B cell (primary cell): ENCODE results near the gene CPB2. TPM values are rescaled to one million over a fixed set of nuclear protein-coding genes. Genes with fewer than 3 reads are reported as not detected.
A peak's percentile ranks its signal among the peaks of the same experiment; 100 is the strongest.

ENCODE experiments used
- ATAC-seq: fragments of 200-7000 bp; cut with Tn5 transposase; one replicate; pipeline ENCODE4 v1.10.0; 2021; ENCODE audit warnings: low read depth, mild to moderate bottlenecking, moderate number of reproducible peaks, moderate library complexity
- CTCF ChIA-PET: fragments of 350-600 bp; sonication (Branson Sonifier 250); formaldehyde crosslinking; loops from one replicate; lab custom pipeline; 2021; ENCODE audit warnings: antibody characterized with exemption, inconsistent platforms; lab: Charles Lee
- POLR2A ChIA-PET: fragments of 350-600 bp; sonication (Branson Sonifier 250); formaldehyde crosslinking; loops from one replicate; lab custom pipeline; 2021; ENCODE audit warnings: antibody characterized with exemption; lab: Charles Lee
- DNase-seq: peaks from one replicate; pipeline ENCODE4 v3.0.0; 2013
- H2AFZ ChIP-seq: 2 replicates; pipeline ENCODE4 v1.6.1; 2012; ENCODE audit warnings: mild to moderate bottlenecking, low read depth, low read length; ENCODE audit not compliant: insufficient read depth, poor library complexity, severe bottlenecking
- H3K27ac ChIP-seq, 2 donors: 1 replicate in 1 of 2; 2 replicates in 1 of 2; pipeline ENCODE4 v1.5.1; 2012 to 2013; ENCODE audit warnings: low read length in 2 of 2, mild to moderate bottlenecking in 2 of 2, moderate library complexity in 1 of 2
- H3K27me3 ChIP-seq, 4 experiments: fragments of 200-600 bp in 1 of 4; sonication (generic) in 1 of 4; replicated peaks in 1 of 4; 1 replicate in 2 of 4; 2 replicates in 2 of 4; pipeline versions ENCODE4 v1.6.1 to v1.7.0; 2013 to 2016; ENCODE audit warnings: low read length in 3 of 4, mild to moderate bottlenecking in 2 of 4, mixed read lengths in 1 of 4, moderate library complexity in 1 of 4; ENCODE audit not compliant: insufficient read depth in 4 of 4, control insufficient read depth in 3 of 4; ENCODE audit errors: control extremely low read depth in 1 of 4
- H3K36me3 ChIP-seq, 2 experiments: replicated peaks in 1 of 2; 1 replicate in 1 of 2; 2 replicates in 1 of 2; pipeline versions ENCODE4 v1.6.1 to v1.7.1; 2013; ENCODE audit warnings: low read length in 1 of 2; ENCODE audit not compliant: insufficient read depth in 2 of 2, control insufficient read depth in 1 of 2; ENCODE audit errors: control extremely low read depth in 1 of 2, extremely low read depth in 1 of 2
- H3K4me1 ChIP-seq, 2 donors: fragments of 200-600 bp in 1 of 2; sonication (generic) in 1 of 2; 1 replicate in 1 of 2; 2 replicates in 1 of 2; pipeline versions ENCODE4 v1.5.1 to v1.6.1; 2013 to 2017; ENCODE audit warnings: low read length in 2 of 2; ENCODE audit not compliant: control insufficient read depth in 2 of 2, insufficient read depth in 2 of 2
- H3K4me2 ChIP-seq: replicated peaks from 2 replicates; pipeline ENCODE3; 2012; ENCODE audit warnings: mild to moderate bottlenecking, low read depth, low read length; ENCODE audit not compliant: poor library complexity, severe bottlenecking
- H3K4me3 ChIP-seq, 5 experiments: fragments of 200-600 bp in 1 of 5; sonication (generic) in 1 of 5; 1 replicate in 3 of 5; 2 replicates in 2 of 5; pipeline versions ENCODE4 v1.5.1 to v1.7.0; 2011 to 2016; ENCODE audit warnings: low read length in 4 of 5, mild to moderate bottlenecking in 4 of 5, low read depth in 2 of 5, control low read depth in 1 of 5, moderate library complexity in 1 of 5; ENCODE audit not compliant: insufficient read depth in 1 of 5; ENCODE audit errors: control extremely low read depth in 1 of 5, extremely low read depth in 1 of 5
- H3K79me2 ChIP-seq: fragments of 200-600 bp; sonication (generic); one replicate; pipeline ENCODE4 v1.6.0; 2016; ENCODE audit warnings: low read length; ENCODE audit not compliant: control insufficient read depth, insufficient read depth
- H3K9ac ChIP-seq: fragments of 200-600 bp; sonication (generic); 2 replicates; pipeline ENCODE4 v1.6.1; 2017; ENCODE audit warnings: mild to moderate bottlenecking, low read length, moderate library complexity
- H3K9me3 ChIP-seq, 3 donors: one replicate each; pipeline versions ENCODE4 v1.6.1 to v1.7.1; 2013; ENCODE audit warnings: low read length in 2 of 3; ENCODE audit not compliant: control insufficient read depth in 2 of 3, insufficient read depth in 1 of 3; ENCODE audit errors: control extremely low read depth in 1 of 3
- H4K20me1 ChIP-seq: 2 replicates; pipeline ENCODE4 v1.6.0; 2012; ENCODE audit warnings: mild to moderate bottlenecking, low read length; ENCODE audit not compliant: insufficient read depth, control insufficient read depth, poor library complexity, severe bottlenecking
- H3K27ac Mint-ChIP-seq: one replicate; pipeline ENCODE4 v1.8.0; 2021; ENCODE audit warnings: mixed read lengths
- H3K27me3 Mint-ChIP-seq: one replicate; pipeline ENCODE4 v1.8.0; 2021; ENCODE audit warnings: mixed read lengths
- H3K4me1 Mint-ChIP-seq: one replicate; pipeline ENCODE4 v1.8.0; 2021; ENCODE audit warnings: mixed read lengths
- H3K4me3 Mint-ChIP-seq: one replicate; pipeline ENCODE4 v1.8.0; 2021; ENCODE audit warnings: mixed read lengths
- H3K9me3 Mint-ChIP-seq: one replicate; pipeline ENCODE4 v1.8.0; 2022; ENCODE audit warnings: mixed read lengths; ENCODE audit not compliant: insufficient read depth
- CTCF ChIP-seq: fragments of 200-600 bp; IDR thresholded peaks from one replicate; pipeline ENCODE4 v1.8.0; 2022; ENCODE audit warnings: antibody characterized with exemption, mild to moderate bottlenecking
- EZH2 ChIP-seq: IDR thresholded peaks from 2 replicates; pipeline ENCODE4 v1.6.1; 2012; ENCODE audit warnings: borderline replicate concordance, low read depth, mild to moderate bottlenecking, moderate library complexity, low read length; ENCODE audit not compliant: insufficient read depth, poor library complexity, severe bottlenecking
- WGBS: methylation state at CpG from one replicate; pipeline ENCODE4 v1.1.5; 2013; ENCODE audit warnings: missing lambda C conversion rate; ENCODE audit not compliant: insufficient coverage; 5-methylcytosine and 5-hydroxymethylcytosine counted together
- intact Hi-C: fragments of 100-400 bp; cut with micrococcal nuclease; formaldehyde crosslinking; loops from one replicate; pipeline ENCODE4 v1.10.0; 2022
- polyA plus RNA-seq: library from polyadenylated mRNA; depleted of rRNA; stranded (reverse); fragments of >200 nt; gene quantifications from 2 replicates; pipeline ENCODE4 v1.2.3, GENCODE V29; 2012
- total RNA-seq, 2 donors: library from RNA; stranded (reverse); fragments of 120-200 nt in 1 of 2; gene quantifications; 1 replicate in 1 of 2; 2 replicates in 1 of 2; pipeline versions ENCODE4 v1.2.3 to v1.2.4, GENCODE V29; 2013 to 2022

The CPB2 gene
- total and polyA plus RNA-seq, 2 donors (not counting 1 experiment from before 2014, with no cell fraction given), result not detected

- Mint-ChIP-seq H3K9me3 (no peaks in the 10 kb centered on the region), H3K27me3 (no peaks in the 10 kb centered on the region), H3K4me3 (peak overlapping the region; percentile 58), H3K27ac (peak overlapping the region; percentile 88), H3K4me1 (peaks cover 30% of the 10 kb centered on the region)
- Histone ChIP-seq H3K79me2 (no peaks in the 10 kb centered on the region), H3K4me1 (peaks cover 13 to 16% of the 10 kb centered on the region in 2 donors), H3K9ac (peak overlapping the region; percentile 11), H3K27ac (peak overlapping the region; percentile 15 to 78), H3K9me3 (no peaks in the 10 kb centered on the region), H3K4me3 (no peak overlapping the region), H3K4me2 (peak overlapping the region; percentile 47), H3K27me3 (no peaks in the 10 kb centered on the region), H2AFZ (no peak overlapping the region), H4K20me1 (peaks cover 5% of the 10 kb centered on the region), H3K36me3 (peaks cover 2 to 35% of the 10 kb centered on the region in 2 experiments)
- ChIA-PET CTCF (interaction anchor here (1.4 kb wide), 1 partner anchor 86 kb away, joined by 3 read pairs; no protein-coding TSS in a partner anchor), POLR2A (no interaction called here)
- DNase-seq, result peak; percentile 38
- ATAC-seq, result peak; percentile 34
- intact Hi-C loops, result loop anchor here (2.0 to 10.0 kb wide), 3 partner anchors 58 to 320 kb away; partner anchors contain the start of gene LCP1
- WGBS, result 14% methylated on average over 8 of the region's 10 CpGs
- no peak for TF ChIP-seq EZH2
Measured at GRCh38 chr13:46124531-46124966, 19.7 kb upstream of the CPB2 start.

- no peak overlapping the region for H2AFZ ChIP-seq
- H3K27ac ChIP-seq, result no peak overlapping the region
- CTCF ChIA-PET, result no interaction called here
- H3K9ac ChIP-seq, result no peak overlapping the region
- no peak overlapping the region for H3K4me2 ChIP-seq
- TF ChIP-seq EZH2 (no peak), CTCF (no peak)
- H3K4me3 ChIP-seq, result no peak overlapping the region
- H3K9me3 ChIP-seq, result no peaks in the 10 kb centered on the region
- 94% methylated on average over 5 of the region's 7 CpGs for WGBS
- H4K20me1 ChIP-seq, result no peaks in the 10 kb centered on the region
- Mint-ChIP-seq H3K27me3 (no peaks in the 10 kb centered on the region), H3K4me3 (no peak overlapping the region), H3K4me1 (peaks cover 30% of the 10 kb centered on the region), H3K27ac (no peak overlapping the region), H3K9me3 (no peaks in the 10 kb centered on the region)
- POLR2A ChIA-PET, result no interaction called here
- H3K79me2 ChIP-seq, result no peaks in the 10 kb centered on the region
- H3K36me3 ChIP-seq, result peaks cover 0 to 15% of the 10 kb centered on the region in 2 experiments
- H3K27me3 ChIP-seq, result no peaks in the 10 kb centered on the region
- peaks cover 13 to 16% of the 10 kb centered on the region in 2 donors for H3K4me1 ChIP-seq
- no peak for DNase-seq
- ATAC-seq, result no peak
- intact Hi-C loops, result loop anchor here (10.0 kb wide), 2 partner anchors 158 to 318 kb away; no protein-coding TSS in a partner anchor
Measured at GRCh38 chr13:46122304-46122703, 17.5 kb upstream of the CPB2 start.
